BE2C (cell line): Measurements from ENCODE around the gene PPM1M.

ENCODE experiments used
- DNase-seq: peaks from one replicate; pipeline ENCODE4 v3.0.0-alpha.2; 2020
- H3K27me3 ChIP-seq: fragments of 250-450 bp; sonication (Bioruptor Pico); 2 replicates; pipeline ENCODE4 v1.5.1; 2020; ENCODE audit warnings: mild to moderate bottlenecking
- H3K36me3 ChIP-seq: fragments of 250-450 bp; sonication (Bioruptor Pico); 2 replicates; pipeline ENCODE4 v1.5.1; 2020; ENCODE audit warnings: mild to moderate bottlenecking
- H3K4me1 ChIP-seq: fragments of 250-450 bp; sonication (Bioruptor Pico); 2 replicates; pipeline ENCODE4 v1.5.1; 2020
- H3K4me3 ChIP-seq: 2 replicates; pipeline ENCODE4 v1.5.1; 2011; ENCODE audit warnings: low read depth, low read length
- H3K9me3 ChIP-seq: fragments of 250-450 bp; sonication (Bioruptor Pico); 2 replicates; pipeline ENCODE4 v1.5.1; 2020
- TF ChIP-seq, protein P1 (sequence below): IDR thresholded peaks from 2 replicates; pipeline ENCODE4 v1.5.1; 2012; ENCODE audit warnings: mild to moderate bottlenecking, low read depth, low read length

Gene PPM1M

DNA sequence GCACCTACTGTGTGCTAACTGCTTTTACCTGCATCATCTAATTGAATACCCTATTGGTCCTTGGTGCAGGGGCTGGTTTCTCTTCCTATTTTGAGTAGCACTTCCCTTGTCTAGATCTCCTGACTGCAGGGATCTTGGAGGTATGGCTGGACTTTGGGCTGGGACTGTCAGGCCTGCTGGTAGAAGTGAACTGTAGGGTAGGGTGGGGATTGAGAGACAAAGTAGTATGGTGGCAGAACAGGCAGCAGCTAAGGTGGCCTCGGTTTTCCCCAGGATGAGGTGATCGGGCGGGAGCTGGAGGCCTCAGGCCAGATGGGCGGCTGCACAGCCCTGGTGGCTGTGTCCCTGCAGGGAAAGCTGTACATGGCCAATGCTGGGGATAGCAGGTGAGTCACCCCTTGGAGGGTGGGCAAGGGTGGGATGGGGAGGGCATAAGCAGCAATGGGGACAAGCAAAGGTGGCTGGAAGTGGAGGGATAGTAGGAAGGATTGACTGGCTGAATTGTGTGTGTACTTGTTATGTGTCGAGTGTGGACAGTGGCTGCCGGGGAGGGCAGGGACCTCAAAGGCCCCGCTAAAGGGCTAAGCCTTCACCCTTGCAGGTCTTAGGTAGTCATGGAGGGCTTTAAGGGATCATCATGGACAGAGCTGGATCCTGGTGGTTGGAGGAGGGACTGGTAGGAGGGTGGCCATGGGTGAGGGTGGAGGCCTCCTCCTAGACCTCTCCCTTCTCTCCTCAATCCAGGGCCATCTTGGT, 2.0 kb downstream of the PPM1M start:
- peaks cover 8% of the 10 kb centered on the region; the same call in 1 of the 2 replicates for H3K4me1 ChIP-seq
- no peaks in the 10 kb centered on the region for H3K9me3 ChIP-seq
- no peak overlapping the region for H3K4me3 ChIP-seq
- peaks cover 5% of the 10 kb centered on the region; the same call in 1 of the 2 replicates for H3K36me3 ChIP-seq
- TF ChIP-seq, protein P1, sequence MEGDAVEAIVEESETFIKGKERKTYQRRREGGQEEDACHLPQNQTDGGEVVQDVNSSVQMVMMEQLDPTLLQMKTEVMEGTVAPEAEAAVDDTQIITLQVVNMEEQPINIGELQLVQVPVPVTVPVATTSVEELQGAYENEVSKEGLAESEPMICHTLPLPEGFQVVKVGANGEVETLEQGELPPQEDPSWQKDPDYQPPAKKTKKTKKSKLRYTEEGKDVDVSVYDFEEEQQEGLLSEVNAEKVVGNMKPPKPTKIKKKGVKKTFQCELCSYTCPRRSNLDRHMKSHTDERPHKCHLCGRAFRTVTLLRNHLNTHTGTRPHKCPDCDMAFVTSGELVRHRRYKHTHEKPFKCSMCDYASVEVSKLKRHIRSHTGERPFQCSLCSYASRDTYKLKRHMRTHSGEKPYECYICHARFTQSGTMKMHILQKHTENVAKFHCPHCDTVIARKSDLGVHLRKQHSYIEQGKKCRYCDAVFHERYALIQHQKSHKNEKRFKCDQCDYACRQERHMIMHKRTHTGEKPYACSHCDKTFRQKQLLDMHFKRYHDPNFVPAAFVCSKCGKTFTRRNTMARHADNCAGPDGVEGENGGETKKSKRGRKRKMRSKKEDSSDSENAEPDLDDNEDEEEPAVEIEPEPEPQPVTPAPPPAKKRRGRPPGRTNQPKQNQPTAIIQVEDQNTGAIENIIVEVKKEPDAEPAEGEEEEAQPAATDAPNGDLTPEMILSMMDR, result no peak
- H3K27me3 ChIP-seq, result no peaks in the 10 kb centered on the region
- no peak for DNase-seq

DNA sequence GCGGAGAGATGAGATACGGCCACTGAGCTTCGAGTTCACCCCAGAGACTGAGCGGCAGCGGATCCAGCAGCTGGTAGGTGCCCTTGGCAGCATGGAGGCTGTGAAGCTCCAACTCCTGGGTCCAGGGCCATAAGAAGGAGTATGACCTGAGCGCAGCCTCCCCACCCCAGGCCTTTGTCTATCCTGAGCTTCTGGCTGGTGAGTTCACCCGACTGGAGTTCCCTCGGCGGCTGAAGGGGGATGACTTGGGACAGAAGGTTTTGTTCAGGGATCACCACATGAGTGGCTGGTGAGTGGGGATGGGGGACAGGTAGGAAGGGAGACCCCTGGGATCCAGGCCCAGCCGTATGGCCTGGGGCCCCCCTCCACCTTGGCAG, 2.6 kb downstream of the PPM1M start:
- Histone ChIP-seq H3K9me3 (no peaks in the 10 kb centered on the region), H3K27me3 (no peaks in the 10 kb centered on the region), H3K4me3 (no peak overlapping the region), H3K36me3 (peaks cover 5% of the 10 kb centered on the region), H3K4me1 (peaks cover 8% of the 10 kb centered on the region; the same call in 1 of the 2 replicates)
- DNase-seq, result no peak
- TF ChIP-seq, protein P1, result no peak

- H3K4me3 ChIP-seq, result no peak overlapping the region
- DNase-seq, result no peak
- TF ChIP-seq, protein P1, result no peak
- H3K4me1 ChIP-seq, result peaks cover 7% of the 10 kb centered on the region; the same call in 1 of the 2 replicates
- H3K9me3 ChIP-seq, result no peaks in the 10 kb centered on the region
- H3K36me3 ChIP-seq, result peaks cover 7% of the 10 kb centered on the region
- H3K27me3 ChIP-seq, result no peaks in the 10 kb centered on the region
Observed at GRCh38 chr3:52248816-52249547, 3.4 kb downstream of the PPM1M start.

- Histone ChIP-seq H3K36me3 (peaks cover 11% of the 10 kb centered on the region), H3K4me3 (no peak overlapping the region), H3K27me3 (no peaks in the 10 kb centered on the region), H3K4me1 (no peaks in the 10 kb centered on the region), H3K9me3 (no peaks in the 10 kb centered on the region)
- TF ChIP-seq, protein P1, result no peak
- no peak for DNase-seq
Observed at GRCh38 chr3:52249683-52250082, 4.1 kb downstream of the PPM1M start.

DNA sequence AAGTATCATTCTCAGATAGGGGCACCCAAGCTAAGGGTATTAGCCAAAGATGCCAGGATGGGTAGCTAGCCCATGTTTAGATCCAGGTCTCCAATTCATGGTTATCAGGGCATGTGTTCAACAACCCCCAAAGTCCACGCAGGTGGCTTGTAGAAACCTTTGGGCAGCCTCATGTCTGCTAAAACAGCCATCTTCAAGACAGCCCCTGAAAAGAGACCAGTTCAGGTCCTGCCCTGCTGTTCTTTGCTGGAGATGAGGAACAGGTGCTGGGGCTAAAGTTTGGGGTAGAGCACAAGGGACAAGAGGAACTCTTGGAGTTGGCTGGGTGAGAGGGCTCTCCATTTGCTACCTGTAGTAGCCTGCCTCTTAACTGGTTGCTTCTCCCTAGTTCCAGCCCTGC, 4.6 kb downstream of the PPM1M start:
- TF ChIP-seq, protein P1, result no peak
- Histone ChIP-seq H3K9me3 (no peaks in the 10 kb centered on the region), H3K4me1 (no peaks in the 10 kb centered on the region), H3K36me3 (peaks cover 11% of the 10 kb centered on the region), H3K4me3 (no peak overlapping the region), H3K27me3 (no peaks in the 10 kb centered on the region)
- no peak for DNase-seq
